Type B pancreatic cell (in vitro differentiated cells): ENCODE data around the gene LAG3. TPM values are rescaled to one million over a fixed set of nuclear protein-coding genes. Genes with fewer than 3 reads are reported as not detected.
"Not testable (repeated sequence)": the region's sequence is repeated elsewhere in the genome, so short reads cannot be mapped to it uniquely, and the experiment has no call there.

Experiments used
- DNase-seq: peaks from one replicate; pipeline ENCODE4 v3.0.0; 2021; ENCODE audit warnings: mixed read lengths; ENCODE audit not compliant: unreplicated experiment; ENCODE audit errors: extremely low spot score
- H3K27ac Mint-ChIP-seq: 2 replicates; pipeline ENCODE4 v1.8.0; 2021; ENCODE audit warnings: mild to moderate bottlenecking, mixed read lengths
- H3K27me3 Mint-ChIP-seq: 2 replicates; pipeline ENCODE4 v1.8.0; 2021; ENCODE audit warnings: mixed read lengths
- H3K36me3 Mint-ChIP-seq: 2 replicates; pipeline ENCODE4 v1.8.0; 2021; ENCODE audit warnings: mixed read lengths
- H3K4me1 Mint-ChIP-seq: one replicate; pipeline ENCODE4 v1.8.0; 2021; ENCODE audit warnings: mixed read lengths; ENCODE audit not compliant: unreplicated experiment
- H3K4me3 Mint-ChIP-seq: 2 replicates; pipeline ENCODE4 v1.8.0; 2021; ENCODE audit warnings: mild to moderate bottlenecking, mixed read lengths
- H3K9me3 Mint-ChIP-seq: 2 replicates; pipeline ENCODE4 v1.8.0; 2021; ENCODE audit warnings: mixed read lengths
- total RNA-seq: library from RNA; stranded (reverse); gene quantifications from 2 replicates; pipeline ENCODE4 v1.2.1, GENCODE V29; 2021; ENCODE audit warnings: low replicate concordance
- TF ChIP-seq, protein P1 (sequence below): fragments of 200-600 bp; sonication (generic); conservative IDR thresholded peaks from 2 replicates; pipeline ENCODE4 v1.5.0; 2021; ENCODE audit warnings: antibody characterized with exemption, mild to moderate bottlenecking

The LAG3 gene
- total RNA-seq, 1 donor from 2014 or later: 2.6 TPM

DNA sequence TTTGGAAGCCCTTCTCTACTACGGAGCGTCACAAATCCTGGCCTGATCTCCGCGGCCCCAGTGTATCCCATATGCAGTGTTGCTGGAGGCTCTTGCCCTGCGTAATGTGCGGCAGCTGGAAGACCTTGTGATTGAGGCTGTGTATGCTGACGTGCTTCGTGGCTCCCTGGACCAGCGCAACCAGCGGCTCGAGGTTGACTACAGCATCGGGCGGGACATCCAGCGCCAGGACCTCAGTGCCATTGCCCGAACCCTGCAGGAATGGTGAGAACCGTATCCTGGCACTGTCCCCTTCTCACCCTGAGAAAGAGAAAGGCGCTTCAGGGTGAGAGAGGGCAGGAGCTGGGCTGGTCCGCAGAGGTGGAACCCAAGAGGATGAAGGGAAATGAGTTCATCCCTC is 43.1 kb upstream of the LAG3 start:
- Mint-ChIP-seq H3K9me3 (no peaks in the 10 kb centered on the region), H3K4me1 (no peaks in the 10 kb centered on the region), H3K27me3 (no peaks in the 10 kb centered on the region), H3K4me3 (no peak overlapping the region), H3K36me3 (peaks cover 21% of the 10 kb centered on the region), H3K27ac (no peak overlapping the region)
- TF ChIP-seq, protein P1, sequence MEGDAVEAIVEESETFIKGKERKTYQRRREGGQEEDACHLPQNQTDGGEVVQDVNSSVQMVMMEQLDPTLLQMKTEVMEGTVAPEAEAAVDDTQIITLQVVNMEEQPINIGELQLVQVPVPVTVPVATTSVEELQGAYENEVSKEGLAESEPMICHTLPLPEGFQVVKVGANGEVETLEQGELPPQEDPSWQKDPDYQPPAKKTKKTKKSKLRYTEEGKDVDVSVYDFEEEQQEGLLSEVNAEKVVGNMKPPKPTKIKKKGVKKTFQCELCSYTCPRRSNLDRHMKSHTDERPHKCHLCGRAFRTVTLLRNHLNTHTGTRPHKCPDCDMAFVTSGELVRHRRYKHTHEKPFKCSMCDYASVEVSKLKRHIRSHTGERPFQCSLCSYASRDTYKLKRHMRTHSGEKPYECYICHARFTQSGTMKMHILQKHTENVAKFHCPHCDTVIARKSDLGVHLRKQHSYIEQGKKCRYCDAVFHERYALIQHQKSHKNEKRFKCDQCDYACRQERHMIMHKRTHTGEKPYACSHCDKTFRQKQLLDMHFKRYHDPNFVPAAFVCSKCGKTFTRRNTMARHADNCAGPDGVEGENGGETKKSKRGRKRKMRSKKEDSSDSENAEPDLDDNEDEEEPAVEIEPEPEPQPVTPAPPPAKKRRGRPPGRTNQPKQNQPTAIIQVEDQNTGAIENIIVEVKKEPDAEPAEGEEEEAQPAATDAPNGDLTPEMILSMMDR: no peak
- no peak for DNase-seq

DNA sequence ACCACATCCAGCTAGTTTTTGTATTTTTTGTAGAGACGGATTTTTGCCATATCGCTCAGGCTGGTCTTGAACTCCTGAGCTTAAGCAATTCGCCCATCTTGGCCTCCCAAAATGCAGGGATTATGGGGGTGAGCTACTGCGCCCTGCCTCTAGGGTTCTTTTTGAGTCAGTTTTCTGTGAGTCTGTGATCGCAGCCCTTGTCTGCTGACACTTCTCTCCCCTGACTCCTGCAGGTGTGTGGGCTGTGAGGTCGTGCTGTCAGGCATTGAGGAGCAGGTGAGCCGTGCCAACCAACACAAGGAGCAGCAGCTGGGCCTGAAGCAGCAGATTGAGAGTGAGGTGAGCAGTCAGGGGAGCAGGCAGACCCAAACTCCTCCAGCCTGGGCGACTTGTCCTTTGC is 42.2 kb upstream of the LAG3 start:
- peak overlapping the region; percentile 50 for H3K27ac Mint-ChIP-seq
- DNase-seq: no peak
- no peak overlapping the region for H3K4me3 Mint-ChIP-seq
- no peaks in the 10 kb centered on the region for H3K27me3 Mint-ChIP-seq
- H3K4me1 Mint-ChIP-seq: no peaks in the 10 kb centered on the region
- peaks cover 21% of the 10 kb centered on the region for H3K36me3 Mint-ChIP-seq
- TF ChIP-seq, protein P1: peak; percentile 26
- no peaks in the 10 kb centered on the region for H3K9me3 Mint-ChIP-seq

DNA sequence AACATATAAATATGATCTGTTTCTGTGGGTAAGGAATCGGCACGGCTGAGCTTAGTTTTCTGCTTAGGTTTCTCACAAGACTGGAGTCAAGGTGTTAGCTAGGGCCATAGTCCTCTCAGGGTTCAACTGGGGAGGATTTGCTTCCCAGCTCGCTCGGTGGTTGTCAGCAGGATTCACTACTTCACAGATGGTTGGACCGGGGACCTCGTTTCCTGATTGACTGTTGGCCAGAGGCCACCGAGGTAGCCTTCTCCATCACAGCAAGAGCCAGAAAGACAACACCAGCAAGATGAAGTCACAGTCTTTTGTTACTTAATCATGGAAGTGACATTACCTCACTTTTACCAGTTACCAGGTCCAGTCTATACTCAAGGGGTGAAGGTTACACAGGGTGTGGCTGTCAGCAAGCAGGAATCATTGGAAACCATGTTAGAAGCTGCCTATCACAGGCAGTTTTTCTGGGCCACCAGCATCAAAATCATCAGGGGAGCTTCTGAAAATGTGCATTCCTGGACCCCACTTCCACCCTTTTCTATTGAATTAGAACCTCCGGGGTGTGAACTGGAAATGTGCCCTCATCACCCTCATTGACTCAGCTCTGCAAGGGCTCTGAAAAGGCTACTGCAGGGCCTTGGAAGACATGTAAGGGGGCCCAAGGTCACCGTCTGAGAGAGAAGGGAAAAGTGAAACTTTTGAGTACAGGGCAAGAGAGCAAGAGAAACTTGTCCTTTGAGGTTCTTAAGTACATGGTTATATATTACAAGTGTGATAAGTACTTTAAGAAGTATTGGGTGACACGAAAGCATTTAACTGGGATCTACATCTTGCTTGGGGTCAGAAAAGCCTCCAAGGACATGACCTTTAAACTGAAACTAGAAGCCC is 37.6 kb upstream of the LAG3 start:
- no peak overlapping the region for H3K4me3 Mint-ChIP-seq
- TF ChIP-seq, protein P1: no peak
- H3K9me3 Mint-ChIP-seq: no peaks in the 10 kb centered on the region
- no peaks in the 10 kb centered on the region for H3K27me3 Mint-ChIP-seq
- peaks cover 6% of the 10 kb centered on the region for H3K4me1 Mint-ChIP-seq
- peaks cover 16% of the 10 kb centered on the region for H3K36me3 Mint-ChIP-seq
- no peak for DNase-seq
- H3K27ac Mint-ChIP-seq: peak overlapping the region; percentile 64

DNA sequence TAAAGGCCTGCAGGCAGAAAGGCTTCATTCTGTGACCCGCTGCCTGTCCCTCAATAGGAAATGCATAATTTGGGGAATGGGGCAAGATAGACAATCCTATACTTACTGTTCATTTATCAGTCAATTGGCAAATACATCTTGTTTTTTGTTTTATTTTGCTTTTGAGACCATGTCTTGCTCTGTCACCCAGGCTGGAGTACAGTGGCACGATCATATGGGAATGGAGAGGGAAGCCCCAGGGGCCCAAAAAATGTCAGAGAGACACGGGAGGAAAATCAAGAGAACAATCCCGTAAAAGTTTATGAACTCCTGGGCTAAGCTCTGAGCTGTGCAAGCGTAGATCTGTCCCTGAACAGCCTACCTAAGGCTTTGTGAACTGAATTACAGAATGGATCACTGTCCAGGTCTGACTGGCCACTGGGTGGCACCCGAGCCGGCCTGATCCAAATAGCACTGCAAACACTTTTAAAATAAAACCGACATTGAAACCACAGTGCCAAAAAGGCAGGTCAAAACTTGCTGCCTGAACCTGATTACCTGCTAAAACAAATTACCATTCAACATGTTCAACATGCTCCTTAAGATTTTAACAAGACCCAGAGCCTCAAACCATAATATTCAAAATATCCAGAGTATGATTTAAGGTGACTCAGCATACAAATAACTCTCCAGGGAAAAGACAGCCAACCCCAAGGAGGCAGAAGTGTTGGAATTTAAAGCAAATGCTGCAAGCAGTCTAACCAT is 36.7 kb upstream of the LAG3 start:
- H3K4me3 Mint-ChIP-seq: no peak overlapping the region
- peaks cover 6% of the 10 kb centered on the region for H3K4me1 Mint-ChIP-seq
- no peaks in the 10 kb centered on the region for H3K9me3 Mint-ChIP-seq
- TF ChIP-seq, protein P1: peak; percentile 80
- peak overlapping the region; percentile 64 for H3K27ac Mint-ChIP-seq
- H3K27me3 Mint-ChIP-seq: no peaks in the 10 kb centered on the region
- no peak for DNase-seq
- peaks cover 13% of the 10 kb centered on the region for H3K36me3 Mint-ChIP-seq

DNA sequence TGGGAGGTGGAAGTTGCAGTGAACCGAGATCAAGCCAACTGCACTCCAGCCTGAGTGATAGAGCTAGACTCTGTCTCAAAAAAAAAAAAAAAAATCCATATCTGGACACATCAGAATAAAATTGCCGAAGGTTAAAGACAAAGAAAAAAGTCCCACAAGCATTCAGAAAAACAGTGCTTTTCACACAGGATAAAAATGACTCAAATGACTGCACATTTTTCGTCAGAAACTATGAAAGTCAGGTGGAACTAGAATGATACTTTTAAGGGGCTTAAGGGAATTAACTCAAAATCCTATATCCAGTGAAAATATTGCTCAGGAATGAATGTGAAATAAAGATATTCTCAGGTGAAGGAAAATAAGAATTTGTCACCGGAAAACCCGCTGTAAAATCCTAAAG is 35.6 kb upstream of the LAG3 start:
- Mint-ChIP-seq H3K4me1 (peaks cover 6% of the 10 kb centered on the region), H3K4me3 (no peak overlapping the region), H3K9me3 (no peaks in the 10 kb centered on the region), H3K27ac (no peak overlapping the region), H3K36me3 (peaks cover 6% of the 10 kb centered on the region), H3K27me3 (no peaks in the 10 kb centered on the region)
- TF ChIP-seq, protein P1: no peak
- no peak for DNase-seq

DNA sequence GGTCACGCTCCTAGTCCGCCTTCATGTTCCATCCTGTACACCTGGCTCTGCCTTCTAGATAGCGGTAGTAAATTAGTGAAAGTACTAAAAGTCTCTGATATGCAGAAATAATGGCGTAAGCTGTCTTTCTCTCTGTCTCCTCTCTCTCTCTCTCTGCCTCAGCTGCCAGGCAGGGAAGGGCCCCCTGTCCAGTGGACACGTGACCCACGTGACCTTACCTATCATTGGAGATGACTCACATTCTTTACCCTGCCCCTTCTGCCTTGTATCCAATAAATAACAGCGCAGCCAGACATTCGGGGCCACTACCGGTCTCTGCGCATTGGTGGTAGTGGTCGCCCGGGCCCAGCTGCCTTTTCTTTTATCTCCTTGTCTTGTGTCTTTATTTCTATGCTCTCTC is 30.2 kb upstream of the LAG3 start:
- H3K36me3 Mint-ChIP-seq: peaks cover 12% of the 10 kb centered on the region
- H3K4me1 Mint-ChIP-seq, H3K9me3 Mint-ChIP-seq, H3K4me3 Mint-ChIP-seq, DNase-seq, H3K27ac Mint-ChIP-seq, H3K27me3 Mint-ChIP-seq: not testable (repeated sequence)
